Neural cell (in vitro differentiated cells): Measurements from ENCODE around the gene ARHGAP5. TPM values are rescaled to one million over a fixed set of nuclear protein-coding genes. Genes with fewer than 3 reads are reported as not detected.
"Not testable (repeated sequence)": the region's sequence is repeated elsewhere in the genome, so short reads cannot be mapped to it uniquely, and the experiment has no call there.

Source experiments
- H2AFZ ChIP-seq: fragments of 200-600, 300-800 bp; sonication (generic), shearing (Covaris generic); 2 replicates; pipeline ENCODE4 v1.6.0; 2014; ENCODE audit warnings: low read depth, mild to moderate bottlenecking, antibody characterized with exemption, low read length, moderate library complexity
- H3F3A ChIP-seq: fragments of 200-600 bp; shearing (Covaris generic); 2 replicates; pipeline ENCODE4 v1.6.1; 2016; ENCODE audit warnings: mild to moderate bottlenecking, moderate library complexity, mixed read lengths, antibody characterized with exemption, low read length; ENCODE audit not compliant: insufficient read depth, poor library complexity, severe bottlenecking
- H3K27ac ChIP-seq: fragments of 200-600, 300-800 bp; sonication (generic), shearing (Covaris generic); 2 replicates; pipeline ENCODE4 v1.5.1; 2014; ENCODE audit warnings: mild to moderate bottlenecking, low read length, moderate library complexity
- H3K27me3 ChIP-seq: fragments of 300-800, 200-600 bp; sonication (generic), shearing (Covaris generic); 2 replicates; pipeline ENCODE4 v1.6.0; 2014; ENCODE audit warnings: mild to moderate bottlenecking, low read depth, low read length, moderate library complexity; ENCODE audit not compliant: insufficient read depth
- H3K36me3 ChIP-seq: fragments of 300-800, 200-600 bp; sonication (generic), shearing (Covaris generic); 2 replicates; pipeline ENCODE4 v1.5.1; 2014; ENCODE audit warnings: mild to moderate bottlenecking, antibody characterized with exemption, low read length, moderate library complexity; ENCODE audit not compliant: insufficient read depth
- H3K4me2 ChIP-seq: fragments of 300-800, 200-600 bp; sonication (generic), shearing (Covaris generic); 2 replicates; pipeline ENCODE4 v1.6.0; 2014; ENCODE audit warnings: mild to moderate bottlenecking, low read length
- H3K4me3 ChIP-seq: fragments of 300-800, 200-600 bp; sonication (generic), shearing (Covaris generic); 2 replicates; pipeline ENCODE4 v1.5.1; 2014; ENCODE audit warnings: mild to moderate bottlenecking, low read length, moderate library complexity
- H3K79me2 ChIP-seq: fragments of 200-600 bp; shearing (Covaris generic); replicated peaks from 2 replicates; pipeline ENCODE4 v1.6.0; 2014; ENCODE audit warnings: mild to moderate bottlenecking, low read length, moderate library complexity; ENCODE audit not compliant: insufficient read depth
- H3K9ac ChIP-seq: fragments of 300-800, 200-600 bp; sonication (generic), shearing (Covaris generic); 2 replicates; pipeline ENCODE4 v1.6.1; 2016; ENCODE audit warnings: mild to moderate bottlenecking, low read length, mixed read lengths
- H3K9me2 ChIP-seq: fragments of 200-600 bp; shearing (Covaris generic); 2 replicates; pipeline ENCODE4 v1.6.1; 2016; ENCODE audit warnings: mild to moderate bottlenecking, low read length, mixed read lengths; ENCODE audit not compliant: insufficient read depth
- H3K9me3 ChIP-seq: fragments of 200-600, 300-800 bp; sonication (generic), shearing (Covaris generic); 2 replicates; pipeline ENCODE4 v1.6.1; 2016; ENCODE audit warnings: mild to moderate bottlenecking, mixed run types, low read length, moderate library complexity, mixed read lengths
- H4K20me1 ChIP-seq: fragments of 200-600 bp; shearing (Covaris generic); 2 replicates; pipeline ENCODE4 v1.6.1; 2016; ENCODE audit warnings: mild to moderate bottlenecking, mixed run types; ENCODE audit not compliant: insufficient read depth
- EP300 ChIP-seq: fragments of 450-650 bp; conservative IDR thresholded peaks from 2 replicates; pipeline ENCODE4 v1.6.1; 2014; ENCODE audit warnings: antibody characterized with exemption, mild to moderate bottlenecking, moderate library complexity; ENCODE audit not compliant: poor library complexity, severe bottlenecking
- EZH2 ChIP-seq: fragments of 200-600, 300-800 bp; shearing (Covaris generic), sonication (generic); IDR thresholded peaks from 2 replicates; pipeline ENCODE4 v1.6.1; 2014; ENCODE audit warnings: antibody characterized with exemption, low read length, borderline replicate concordance, mild to moderate bottlenecking; ENCODE audit not compliant: insufficient read depth, poor library complexity, severe bottlenecking
- MXI1 ChIP-seq: fragments of 450-650 bp; conservative IDR thresholded peaks from 2 replicates; pipeline ENCODE4 v1.6.1; 2014; ENCODE audit warnings: antibody characterized with exemption, mild to moderate bottlenecking; ENCODE audit not compliant: poor library complexity, severe bottlenecking
- POLR2AphosphoS5 ChIP-seq: IDR thresholded peaks from 2 replicates; pipeline ENCODE4 v1.6.1; 2012
- RAD21 ChIP-seq: fragments of 450-650 bp; conservative IDR thresholded peaks from 2 replicates; pipeline ENCODE4 v1.6.1; 2014; ENCODE audit warnings: antibody characterized with exemption, mild to moderate bottlenecking, moderate library complexity
- SMC3 ChIP-seq: fragments of 450-650 bp; conservative IDR thresholded peaks from 2 replicates; pipeline ENCODE4 v1.6.1; 2014; ENCODE audit warnings: antibody characterized with exemption, mild to moderate bottlenecking, moderate library complexity; ENCODE audit not compliant: poor library complexity
- TAF1 ChIP-seq: IDR thresholded peaks from 2 replicates; pipeline ENCODE4 v1.6.1; 2012; ENCODE audit warnings: low read depth
- polyA plus RNA-seq: library from polyadenylated mRNA; depleted of rRNA; stranded (reverse); fragments of >200 nt; gene quantifications from 2 replicates; pipeline ENCODE4 v1.2.3, GENCODE V29; 2014
- TF ChIP-seq, protein P1 (sequence below): IDR thresholded peaks from 2 replicates; pipeline ENCODE4 v1.6.1; 2012; ENCODE audit warnings: borderline replicate concordance
- TF ChIP-seq, protein P2 (sequence below): fragments of 450-650 bp; IDR thresholded peaks from 2 replicates; pipeline ENCODE4 v1.5.1; 2014; ENCODE audit warnings: antibody characterized with exemption, mild to moderate bottlenecking, moderate library complexity; ENCODE audit not compliant: poor library complexity, severe bottlenecking

ARHGAP5 gene
- polyA plus RNA-seq, 1 donor from 2014 or later, result 32.2 TPM

DNA sequence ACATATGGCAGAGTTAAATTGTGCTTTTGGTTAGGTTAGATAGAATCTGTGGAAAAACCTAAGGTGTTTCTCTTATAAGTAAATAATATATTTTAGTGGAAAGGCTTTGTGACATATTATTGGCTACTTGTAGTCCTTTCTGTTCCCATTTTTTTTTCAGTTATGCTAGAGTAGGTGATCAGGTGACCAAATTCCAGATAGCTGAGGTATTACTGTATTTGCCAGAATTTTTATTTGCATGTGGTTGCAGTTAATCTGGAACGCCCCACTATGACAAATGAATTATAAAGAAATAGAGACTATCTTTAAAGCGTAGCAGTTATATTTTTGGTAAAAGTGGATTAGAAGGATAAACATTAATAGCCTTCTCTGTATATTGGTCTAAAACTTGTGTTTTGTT is 52.0 kb downstream of the ARHGAP5 start:
- Histone ChIP-seq H3K9me2 (no peaks in the 10 kb centered on the region), H3F3A (no peaks in the 10 kb centered on the region), H3K36me3 (peaks cover 4% of the 10 kb centered on the region), H3K9ac (no peak overlapping the region), H3K9me3 (peaks cover 3% of the 10 kb centered on the region), H3K27ac (no peak overlapping the region), H3K4me2 (no peak overlapping the region), H3K79me2 (peaks cover 26% of the 10 kb centered on the region), H3K27me3 (no peaks in the 10 kb centered on the region), H3K4me3 (no peak overlapping the region), H2AFZ (no peak overlapping the region), H4K20me1 (no peaks in the 10 kb centered on the region)
- TF ChIP-seq EZH2, result no peak
- TF ChIP-seq SMC3, result no peak
- no peak for TF ChIP-seq RAD21
- TF ChIP-seq EP300, result no peak
- no peak for TF ChIP-seq TAF1
- TF ChIP-seq, protein P1, sequence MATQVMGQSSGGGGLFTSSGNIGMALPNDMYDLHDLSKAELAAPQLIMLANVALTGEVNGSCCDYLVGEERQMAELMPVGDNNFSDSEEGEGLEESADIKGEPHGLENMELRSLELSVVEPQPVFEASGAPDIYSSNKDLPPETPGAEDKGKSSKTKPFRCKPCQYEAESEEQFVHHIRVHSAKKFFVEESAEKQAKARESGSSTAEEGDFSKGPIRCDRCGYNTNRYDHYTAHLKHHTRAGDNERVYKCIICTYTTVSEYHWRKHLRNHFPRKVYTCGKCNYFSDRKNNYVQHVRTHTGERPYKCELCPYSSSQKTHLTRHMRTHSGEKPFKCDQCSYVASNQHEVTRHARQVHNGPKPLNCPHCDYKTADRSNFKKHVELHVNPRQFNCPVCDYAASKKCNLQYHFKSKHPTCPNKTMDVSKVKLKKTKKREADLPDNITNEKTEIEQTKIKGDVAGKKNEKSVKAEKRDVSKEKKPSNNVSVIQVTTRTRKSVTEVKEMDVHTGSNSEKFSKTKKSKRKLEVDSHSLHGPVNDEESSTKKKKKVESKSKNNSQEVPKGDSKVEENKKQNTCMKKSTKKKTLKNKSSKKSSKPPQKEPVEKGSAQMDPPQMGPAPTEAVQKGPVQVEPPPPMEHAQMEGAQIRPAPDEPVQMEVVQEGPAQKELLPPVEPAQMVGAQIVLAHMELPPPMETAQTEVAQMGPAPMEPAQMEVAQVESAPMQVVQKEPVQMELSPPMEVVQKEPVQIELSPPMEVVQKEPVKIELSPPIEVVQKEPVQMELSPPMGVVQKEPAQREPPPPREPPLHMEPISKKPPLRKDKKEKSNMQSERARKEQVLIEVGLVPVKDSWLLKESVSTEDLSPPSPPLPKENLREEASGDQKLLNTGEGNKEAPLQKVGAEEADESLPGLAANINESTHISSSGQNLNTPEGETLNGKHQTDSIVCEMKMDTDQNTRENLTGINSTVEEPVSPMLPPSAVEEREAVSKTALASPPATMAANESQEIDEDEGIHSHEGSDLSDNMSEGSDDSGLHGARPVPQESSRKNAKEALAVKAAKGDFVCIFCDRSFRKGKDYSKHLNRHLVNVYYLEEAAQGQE, result no peak
- no peak for TF ChIP-seq MXI1
- TF ChIP-seq, protein P2, sequence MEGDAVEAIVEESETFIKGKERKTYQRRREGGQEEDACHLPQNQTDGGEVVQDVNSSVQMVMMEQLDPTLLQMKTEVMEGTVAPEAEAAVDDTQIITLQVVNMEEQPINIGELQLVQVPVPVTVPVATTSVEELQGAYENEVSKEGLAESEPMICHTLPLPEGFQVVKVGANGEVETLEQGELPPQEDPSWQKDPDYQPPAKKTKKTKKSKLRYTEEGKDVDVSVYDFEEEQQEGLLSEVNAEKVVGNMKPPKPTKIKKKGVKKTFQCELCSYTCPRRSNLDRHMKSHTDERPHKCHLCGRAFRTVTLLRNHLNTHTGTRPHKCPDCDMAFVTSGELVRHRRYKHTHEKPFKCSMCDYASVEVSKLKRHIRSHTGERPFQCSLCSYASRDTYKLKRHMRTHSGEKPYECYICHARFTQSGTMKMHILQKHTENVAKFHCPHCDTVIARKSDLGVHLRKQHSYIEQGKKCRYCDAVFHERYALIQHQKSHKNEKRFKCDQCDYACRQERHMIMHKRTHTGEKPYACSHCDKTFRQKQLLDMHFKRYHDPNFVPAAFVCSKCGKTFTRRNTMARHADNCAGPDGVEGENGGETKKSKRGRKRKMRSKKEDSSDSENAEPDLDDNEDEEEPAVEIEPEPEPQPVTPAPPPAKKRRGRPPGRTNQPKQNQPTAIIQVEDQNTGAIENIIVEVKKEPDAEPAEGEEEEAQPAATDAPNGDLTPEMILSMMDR, result no peak
- no peak for TF ChIP-seq POLR2AphosphoS5

DNA sequence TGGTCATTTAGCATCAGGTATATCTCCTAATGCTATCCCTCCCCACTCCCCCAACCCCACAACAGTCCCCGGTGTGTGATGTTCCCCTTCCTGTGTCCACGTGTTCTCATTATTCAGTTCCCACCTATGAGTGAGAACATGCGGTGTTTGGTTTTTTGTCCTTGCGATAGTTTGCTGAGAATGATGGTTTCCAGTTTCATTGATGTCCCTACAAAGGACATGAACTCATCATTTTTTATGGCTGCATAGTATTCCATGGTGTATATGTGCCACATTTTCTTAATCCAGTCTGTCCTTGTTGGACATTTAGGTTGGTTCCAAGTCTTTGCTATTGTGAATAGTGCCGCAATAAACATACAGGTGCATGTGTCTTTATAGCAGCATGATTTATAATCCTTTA is 54.6 kb downstream of the ARHGAP5 start:
- not testable (repeated sequence) for H3K9me3 ChIP-seq, H3K4me2 ChIP-seq

DNA sequence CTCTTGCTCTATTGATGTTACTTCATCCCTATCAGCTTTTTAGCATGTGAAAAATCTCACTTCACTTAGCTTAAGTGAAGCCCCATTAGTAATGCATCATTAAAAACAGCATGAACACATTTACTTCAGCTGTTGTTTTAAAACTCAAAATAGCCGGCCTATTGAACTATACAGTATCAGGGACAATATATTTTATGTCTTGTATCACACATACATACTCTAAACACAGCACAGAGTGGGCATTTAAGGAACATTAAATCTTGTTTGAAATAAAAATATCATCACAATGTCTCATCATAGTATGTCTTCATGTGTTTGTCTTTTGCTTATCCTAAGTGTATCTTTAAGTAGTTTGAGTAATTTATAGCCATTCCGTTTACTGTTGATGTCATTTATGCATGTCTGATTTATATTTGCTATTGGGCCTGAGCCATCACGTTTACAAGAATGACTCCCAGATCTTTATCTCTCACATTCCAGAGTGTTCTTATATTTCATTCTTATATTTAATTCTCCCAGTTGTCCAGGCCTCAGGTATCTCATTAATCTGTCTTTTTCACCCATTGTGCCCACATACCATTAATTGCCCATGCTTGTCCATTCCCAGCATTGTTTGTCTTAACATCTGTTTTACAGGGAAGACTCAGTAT is 57.5 kb downstream of the ARHGAP5 start:
- Histone ChIP-seq H2AFZ (no peak overlapping the region), H4K20me1 (no peaks in the 10 kb centered on the region), H3K9ac (no peak overlapping the region), H3K79me2 (peaks cover 24% of the 10 kb centered on the region), H3K27ac (no peak overlapping the region), H3K4me2 (no peak overlapping the region), H3K9me3 (peaks cover 16% of the 10 kb centered on the region), H3K9me2 (no peaks in the 10 kb centered on the region), H3K36me3 (peaks cover 8% of the 10 kb centered on the region), H3F3A (no peaks in the 10 kb centered on the region), H3K27me3 (no peaks in the 10 kb centered on the region), H3K4me3 (no peak overlapping the region)
- TF ChIP-seq EZH2 (no peak), SMC3 (no peak), TAF1 (no peak)
- TF ChIP-seq, protein P2, result no peak

More for the DNA sequence above, 54.6 kb downstream of the ARHGAP5 start:
- not testable (repeated sequence) for H3K36me3 ChIP-seq, H3K27ac ChIP-seq, H3K27me3 ChIP-seq, H4K20me1 ChIP-seq, H3K9ac ChIP-seq, H2AFZ ChIP-seq, H3K4me3 ChIP-seq, H3K9me2 ChIP-seq, H3F3A ChIP-seq
- H3K79me2 ChIP-seq, result peaks cover 11% of the 10 kb centered on the region
